H1 (cell line): ENCODE data around the gene PLIN4. TPM values are rescaled to one million over a fixed set of nuclear protein-coding genes. Genes with fewer than 3 reads are reported as not detected.

Source experiments
- CTCF ChIA-PET: fragments of 300-600 bp; sonication (Branson Sonifier 250); formaldehyde crosslinking; loops from one replicate; lab custom pipeline; 2021; ENCODE audit not compliant: partially characterized antibody; lab: Charles Lee
- POLR2A ChIA-PET: fragments of 300-600 bp; sonication (Branson Sonifier 250); formaldehyde crosslinking; loops from one replicate; lab custom pipeline; 2021; ENCODE audit warnings: inconsistent platforms; ENCODE audit not compliant: partially characterized antibody; lab: Charles Lee
- DNase-seq, 2 experiments: peaks; one replicate each; pipeline versions ENCODE4 v3.0.0 to v3.0.0-alpha.2; 2010 to 2022; ENCODE audit warnings: low spot score in 2 of 2, low read depth in 1 of 2, mixed read lengths in 1 of 2
- FAIRE-seq: peaks from 2 replicates; lab custom pipeline; 2011; peaks lifted over from hg19 to GRCh38; lab: Jason Lieb, UNC
- H2AFZ ChIP-seq: 2 replicates; pipeline ENCODE4 v1.8.1; 2012; ENCODE audit warnings: low read length, inconsistent platforms
- H2AK5ac ChIP-seq: 2 replicates; pipeline ENCODE4 v1.6.1; 2013; ENCODE audit warnings: low read depth, low read length
- H2BK120ac ChIP-seq: replicated peaks from 2 replicates; pipeline ENCODE3; 2013; ENCODE audit warnings: low read depth, low read length, inconsistent platforms
- H2BK12ac ChIP-seq: 2 replicates; pipeline ENCODE4 v1.6.1; 2013; ENCODE audit warnings: low read depth, low read length
- H2BK15ac ChIP-seq: 2 replicates; pipeline ENCODE4 v1.6.1; 2013; ENCODE audit warnings: low read length
- H2BK20ac ChIP-seq: 2 replicates; pipeline ENCODE4 v1.6.1; 2013; ENCODE audit warnings: low read length
- H2BK5ac ChIP-seq: 2 replicates; pipeline ENCODE4 v1.6.1; 2013; ENCODE audit warnings: low read depth, low read length
- H3K14ac ChIP-seq: 2 replicates; pipeline ENCODE4 v1.6.1; 2013; ENCODE audit warnings: inconsistent platforms; ENCODE audit not compliant: insufficient read length
- H3K18ac ChIP-seq: 2 replicates; pipeline ENCODE4 v1.6.1; 2013; ENCODE audit warnings: low read length; ENCODE audit errors: extremely low read depth
- H3K23ac ChIP-seq: 2 replicates; pipeline ENCODE4 v1.6.1; 2013; ENCODE audit warnings: inconsistent platforms; ENCODE audit not compliant: insufficient read length
- H3K23me2 ChIP-seq: 2 replicates; pipeline ENCODE4 v1.6.1; 2013; ENCODE audit warnings: low read depth, low read length
- H3K27ac ChIP-seq: 2 replicates; pipeline ENCODE4 v1.6.1; 2011; ENCODE audit warnings: low read depth, low read length, inconsistent platforms
- H3K27me3 ChIP-seq, 4 experiments: replicated peaks in 1 of 4; 1 replicate in 1 of 4; 2 replicates in 3 of 4; pipeline versions ENCODE4 v1.6.1 to v1.8.1; 2011 to 2013; ENCODE audit warnings: low read length in 3 of 4, mild to moderate bottlenecking in 3 of 4, inconsistent platforms in 2 of 4, mixed read lengths in 2 of 4, moderate library complexity in 1 of 4; ENCODE audit not compliant: control insufficient read depth in 3 of 4, insufficient read depth in 3 of 4; ENCODE audit errors: extremely low read depth in 1 of 4
- H3K36me3 ChIP-seq, 4 experiments: 2 replicates each; pipeline versions ENCODE4 v1.6.1 to v1.8.1; 2011 to 2013; ENCODE audit warnings: mild to moderate bottlenecking in 4 of 4, low read length in 3 of 4, moderate library complexity in 2 of 4, control low read depth in 1 of 4, inconsistent platforms in 1 of 4; ENCODE audit not compliant: insufficient read depth in 4 of 4, control insufficient read depth in 2 of 4
- H3K4ac ChIP-seq: replicated peaks from 2 replicates; pipeline ENCODE3; 2013; ENCODE audit warnings: low read length, low read depth, mixed read lengths, inconsistent platforms; ENCODE audit not compliant: insufficient read length
- H3K4me1 ChIP-seq, 4 experiments: replicated peaks in 1 of 4; 1 replicate in 1 of 4; 2 replicates in 3 of 4; pipeline versions ENCODE4 v1.6.1 to v1.8.1; 2011 to 2013; ENCODE audit warnings: low read length in 3 of 4, inconsistent platforms in 2 of 4, mixed read lengths in 1 of 4; ENCODE audit not compliant: insufficient read depth in 4 of 4, control insufficient read depth in 3 of 4
- H3K4me2 ChIP-seq, 2 experiments: 2 replicates each; pipeline versions ENCODE4 v1.6.1 to v1.8.1; 2011 to 2013; ENCODE audit warnings: low read depth in 2 of 2, low read length in 2 of 2, control low read depth in 1 of 2, inconsistent platforms in 1 of 2, mild to moderate bottlenecking in 1 of 2; ENCODE audit not compliant: insufficient read depth in 1 of 2
- H3K4me3 ChIP-seq, 4 experiments: fragments of 200-600, 300-600 bp in 1 of 4; sonication (generic), shearing (Covaris generic), sonication (Bioruptor Twin) in 1 of 4; 2 replicates each; pipeline versions ENCODE4 v1.5.1 to v1.8.1; 2011 to 2016; ENCODE audit warnings: low read length in 4 of 4, low read depth in 3 of 4, control low read depth in 2 of 4, inconsistent platforms in 2 of 4, mild to moderate bottlenecking in 2 of 4, mixed read lengths in 1 of 4, moderate library complexity in 1 of 4; ENCODE audit not compliant: insufficient read depth in 2 of 4; ENCODE audit errors: extremely low read depth in 1 of 4
- H3K56ac ChIP-seq: replicated peaks from 2 replicates; pipeline ENCODE3; 2013; ENCODE audit warnings: low read depth, mild to moderate bottlenecking, mixed read lengths, low read length, inconsistent platforms; ENCODE audit not compliant: insufficient read length
- H3K79me1 ChIP-seq: 2 replicates; pipeline ENCODE4 v1.6.1; 2013; ENCODE audit warnings: low read depth, low read length, control low read depth
- H3K79me2 ChIP-seq, 2 experiments: 2 replicates each; pipeline versions ENCODE4 v1.6.1 to v1.8.1; 2012 to 2013; ENCODE audit warnings: low read length in 2 of 2, mild to moderate bottlenecking in 2 of 2, inconsistent platforms in 1 of 2; ENCODE audit not compliant: insufficient read depth in 2 of 2, control insufficient read depth in 1 of 2
- H3K9ac ChIP-seq, 4 experiments: replicated peaks in 1 of 4; 1 replicate in 1 of 4; 2 replicates in 3 of 4; pipeline versions ENCODE4 v1.6.1 to v1.8.1; 2011 to 2013; ENCODE audit warnings: low read depth in 3 of 4, low read length in 3 of 4, control low read depth in 2 of 4, mild to moderate bottlenecking in 2 of 4, moderate library complexity in 2 of 4, inconsistent platforms in 1 of 4; ENCODE audit errors: extremely low read depth in 1 of 4
- H3K9me3 ChIP-seq, 2 experiments: 2 replicates each; pipeline versions ENCODE4 v1.6.1 to v1.8.1; 2012 to 2013; ENCODE audit warnings: mild to moderate bottlenecking in 2 of 2, moderate library complexity in 2 of 2, control low read depth in 1 of 2, inconsistent platforms in 1 of 2, low read depth in 1 of 2, low read length in 1 of 2, mixed read lengths in 1 of 2; ENCODE audit not compliant: insufficient read depth in 2 of 2
- H4K20me1 ChIP-seq, 2 experiments: replicated peaks in 1 of 2; 2 replicates each; pipeline versions ENCODE3 to v1.8.1; 2011 to 2013; ENCODE audit warnings: inconsistent platforms in 2 of 2, low read length in 2 of 2, mild to moderate bottlenecking in 1 of 2; ENCODE audit not compliant: insufficient read depth in 2 of 2, control insufficient read depth in 1 of 2
- H4K5ac ChIP-seq: 2 replicates; pipeline ENCODE4 v1.6.1; 2013; ENCODE audit warnings: low read length, low read depth, mixed read lengths, inconsistent platforms; ENCODE audit not compliant: insufficient read length
- H4K8ac ChIP-seq: 2 replicates; pipeline ENCODE4 v1.8.0; 2013; ENCODE audit warnings: mild to moderate bottlenecking, moderate library complexity, low read length, inconsistent platforms; ENCODE audit not compliant: insufficient read depth; ENCODE audit errors: extremely low read depth
- H4K91ac ChIP-seq: replicated peaks from 2 replicates; pipeline ENCODE3; 2013; ENCODE audit warnings: low read length, mixed read lengths, inconsistent platforms; ENCODE audit not compliant: insufficient read length
- BACH1 ChIP-seq: IDR thresholded peaks from 2 replicates; pipeline ENCODE4 v1.6.1; 2012; ENCODE audit warnings: low read length, improper control_type of control experiment
- BCL11A ChIP-seq, 2 experiments: IDR thresholded peaks; one replicate each; pipeline ENCODE4 v1.6.1; 2011; ENCODE audit warnings: low read depth in 2 of 2, low read length in 2 of 2, mild to moderate bottlenecking in 2 of 2
- CREB1 ChIP-seq: IDR thresholded peaks from 2 replicates; pipeline ENCODE4 v1.6.1; 2012; ENCODE audit warnings: inconsistent platforms
- GABPA ChIP-seq: IDR thresholded peaks from 2 replicates; pipeline ENCODE4 v1.6.1; 2011; ENCODE audit warnings: mild to moderate bottlenecking, low read length, moderate library complexity, borderline replicate concordance; ENCODE audit not compliant: insufficient read depth
- HDAC6 ChIP-seq: IDR thresholded peaks from one replicate; pipeline ENCODE4 v1.7.1; 2012; ENCODE audit warnings: low read depth, mild to moderate bottlenecking, inconsistent platforms, low read length, moderate library complexity
- JUN ChIP-seq: IDR thresholded peaks from 2 replicates; pipeline ENCODE4 v1.6.1; 2011; ENCODE audit warnings: low read depth, mild to moderate bottlenecking, improper control_type of control experiment, low read length
- KDM5A ChIP-seq: fragments of 200-600 bp; IDR thresholded peaks from 2 replicates; pipeline ENCODE4 v1.7.1; 2012; ENCODE audit warnings: mild to moderate bottlenecking, low read length, inconsistent platforms, mixed read lengths
- MAX ChIP-seq: IDR thresholded peaks from 2 replicates; pipeline ENCODE4 v1.6.1; 2012; ENCODE audit warnings: inconsistent platforms
- POLR2A ChIP-seq, 2 experiments: IDR thresholded peaks; 1 replicate in 1 of 2; 2 replicates in 1 of 2; pipeline ENCODE4 v1.6.1; 2011; ENCODE audit warnings: low read depth in 2 of 2, low read length in 2 of 2, mild to moderate bottlenecking in 2 of 2; ENCODE audit errors: control extremely low read depth in 1 of 2
- POLR2AphosphoS5 ChIP-seq: IDR thresholded peaks from 2 replicates; pipeline ENCODE4 v1.6.1; 2011; ENCODE audit warnings: low read depth, low read length
- RFX5 ChIP-seq: IDR thresholded peaks from 2 replicates; pipeline ENCODE4 v1.6.1; 2011; ENCODE audit warnings: low read depth, low read length, improper control_type of control experiment, borderline replicate concordance
- RNF2 ChIP-seq: fragments of 200-900, 300-1000 bp; sonication (generic); IDR thresholded peaks from 2 replicates; pipeline ENCODE4 v1.7.1; 2016; ENCODE audit warnings: borderline replicate concordance, low read depth, mild to moderate bottlenecking, antibody characterized with exemption, low read length; ENCODE audit not compliant: poor library complexity, severe bottlenecking; ENCODE audit errors: missing control alignments
- YY1 ChIP-seq: IDR thresholded peaks from 2 replicates; pipeline ENCODE4 v1.6.1; 2011; ENCODE audit warnings: low read depth, mild to moderate bottlenecking, low read length
- ZNF274 ChIP-seq: IDR thresholded peaks from 2 replicates; pipeline ENCODE4 v1.7.0; 2012; ENCODE audit warnings: low read length, borderline replicate concordance; ENCODE audit errors: extremely low read depth
- WGBS, 2 experiments: shearing (Covaris generic) in 1 of 2; methylation state at CpG; one replicate each; pipeline versions ENCODE4 v1.1.6 to v1.1.7; 2013 to 2015; ENCODE audit warnings: low lambda C conversion rate in 2 of 2, mixed read lengths in 2 of 2, inconsistent platforms in 1 of 2, low coverage in 1 of 2, missing lambda C conversion rate in 1 of 2; ENCODE audit not compliant: insufficient replicate concordance in 2 of 2, insufficient coverage in 1 of 2, insufficient read length in 1 of 2; ENCODE audit errors: extremely low coverage in 1 of 2, missing lambda C conversion rate in 1 of 2; 5-methylcytosine and 5-hydroxymethylcytosine counted together
- polyA plus RNA-seq, 7 experiments: library from polyadenylated mRNA; depleted of rRNA in 3 of 7; stranded (reverse) in 5 of 7; unstranded in 2 of 7; fragments of >200 nt in 5 of 7; fragments of 200-250 nt in 2 of 7; gene quantifications; 1 replicate in 5 of 7; 2 replicates in 1 of 7; 4 replicates in 1 of 7; pipeline versions ENCODE4 v1.2.1 to v1.2.3, GENCODE V29; 2011 to 2013; ENCODE audit warnings: missing spikeins in 2 of 7, mixed read lengths in 2 of 7
- total RNA-seq: library from RNA; stranded (reverse); fragmentation: NEBNext Ultra II Directional; extraction: Animal tissue kit (Norgen Biotek cat#: 25700); gene quantifications from 2 replicates; pipeline ENCODE4 v1.2.1, GENCODE V29; 2021

The PLIN4 gene
- total and polyA plus RNA-seq, 2 of the 8 experiments (the other 6 are each of a cell fraction or from before 2014, with no cell fraction given), result 0.35 to 0.45 TPM

- Histone ChIP-seq H3K56ac (no peak overlapping the region), H2AK5ac (no peak overlapping the region), H3K23me2 (peaks cover 3% of the 10 kb centered on the region; the same call in 1 of the 2 replicates), H4K20me1 (peaks cover 4 to 18% of the 10 kb centered on the region in 2 experiments), H2BK5ac (no peak overlapping the region), H3K4me2 (no peak overlapping the region), H3K9ac (no peak overlapping the region), H3K36me3 (peaks cover 14 to 73% (median 38%) of the 10 kb centered on the region in 4 experiments), H2BK20ac (no peak overlapping the region), H2BK15ac (no peak overlapping the region), H3K9me3 (no peaks in the 10 kb centered on the region), H3K4me1 (no peaks in the 10 kb centered on the region), H3K27ac (no peak overlapping the region), H4K91ac (no peak overlapping the region), H3K14ac (no peak overlapping the region), H3K27me3 (no peaks in the 10 kb centered on the region), H3K23ac (no peak overlapping the region), H2BK12ac (no peak overlapping the region), H3K79me2 (no peaks in the 10 kb centered on the region), H2AFZ (no peak overlapping the region), H3K4ac (no peak overlapping the region), H4K5ac (no peak overlapping the region), H2BK120ac (no peak overlapping the region), H3K18ac (no peak overlapping the region), H4K8ac (no peak overlapping the region), H3K79me1 (peaks cover 2% of the 10 kb centered on the region; the same call in 1 of the 2 replicates), H3K4me3 (no peak overlapping the region)
- DNase-seq (no peak), FAIRE-seq (no peak)
- POLR2A ChIA-PET, result interaction anchor here (1.0 to 4.1 kb wide), 4 partner anchors 11 to 26 kb away, joined by 3 to 15 read pairs (median 3); no protein-coding TSS in a partner anchor
- WGBS, 2 experiments, result 92% methylated on average over 25 of the region's 25 CpGs; no CpG with 5 or more reads in 1 of the 2 experiments
- CTCF ChIA-PET, result interaction anchor here (1.2 to 3.8 kb wide), 3 partner anchors 10 to 138 kb away, joined by 3 to 17 read pairs (median 5); no protein-coding TSS in a partner anchor
- TF ChIP-seq KDM5A, result no peak
- no peak for TF ChIP-seq JUN
- no peak for TF ChIP-seq ZNF274
- no peak for TF ChIP-seq POLR2AphosphoS5
- no peak for TF ChIP-seq CREB1
- no peak for TF ChIP-seq HDAC6
- TF ChIP-seq MAX, result no peak
- no peak for TF ChIP-seq GABPA
- no peak for TF ChIP-seq RFX5
- TF ChIP-seq YY1, result no peak
- TF ChIP-seq BCL11A (IDR thresholded peaks at IDR 0.05; ENCODE audit: low read depth in 2 of 2, low read length in 2 of 2), result no peak
- no peak for TF ChIP-seq POLR2A (IDR thresholded peaks at IDR 0.05; ENCODE audit: control extremely low read depth in 1 of 2, low read depth in 2 of 2, low read length in 2 of 2)
- TF ChIP-seq BACH1, result no peak
- no peak for TF ChIP-seq RNF2
These were observed 20.4 kb downstream of the PLIN4 start for GRCh38 chr19:4497770-4498389.
